ENCODE data around the gene PLEKHG4B. TPM values are rescaled to one million over a fixed set of nuclear protein-coding genes. Genes with fewer than 3 reads are reported as not detected.

PLEKHG4B gene
- total RNA-seq, 1 donor from 2014 or later = 70.0 TPM

DNA sequence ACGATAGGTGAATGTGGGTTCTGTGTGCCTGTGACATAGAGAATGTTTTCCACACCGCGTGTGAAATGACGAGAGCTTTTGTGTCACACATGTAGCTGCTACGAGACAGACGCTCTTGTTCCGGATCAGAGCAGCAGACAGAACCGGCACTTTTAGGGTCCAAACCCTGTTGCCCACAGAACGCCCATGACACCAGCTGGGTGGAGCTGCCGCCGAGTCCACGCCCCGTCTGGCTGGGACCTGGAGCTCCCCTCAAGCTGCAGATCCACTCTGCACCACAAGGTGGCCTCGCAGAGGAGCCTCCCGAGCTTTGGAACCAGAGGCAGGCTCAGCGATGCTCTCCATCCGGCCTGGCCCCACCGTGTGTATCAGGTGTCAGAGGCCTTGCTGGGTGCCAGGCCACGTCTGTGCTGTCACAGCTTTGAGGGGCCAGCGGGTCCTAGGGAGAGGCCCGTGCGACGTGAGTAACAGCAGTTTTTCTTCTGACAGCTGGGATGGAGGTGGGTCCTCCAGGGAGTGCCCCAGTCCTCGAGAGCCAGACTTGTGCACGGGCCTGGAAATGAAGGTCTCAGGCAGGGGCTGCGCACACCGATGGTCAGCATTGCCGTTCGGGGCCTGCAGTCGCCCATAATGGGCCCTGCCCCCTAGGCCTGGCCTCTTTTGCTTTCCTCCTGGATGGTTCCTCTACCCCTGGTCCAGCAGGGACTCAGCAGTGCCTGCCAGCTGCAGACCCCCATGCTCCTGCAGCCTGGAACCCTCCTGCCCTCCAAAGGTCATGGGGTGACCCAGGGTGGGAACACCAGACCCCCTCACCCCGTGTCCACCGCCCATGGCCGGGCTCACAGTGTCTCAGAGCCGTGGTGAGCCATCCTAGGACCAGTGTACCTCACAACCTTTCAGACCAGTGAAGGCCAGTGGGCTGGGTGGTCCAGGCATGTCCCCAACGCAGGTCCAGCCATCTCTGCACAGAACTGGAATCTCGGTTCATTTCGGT, 96.8 kb downstream of the PLEKHG4B start:
- TF ChIP-seq, protein P1, sequence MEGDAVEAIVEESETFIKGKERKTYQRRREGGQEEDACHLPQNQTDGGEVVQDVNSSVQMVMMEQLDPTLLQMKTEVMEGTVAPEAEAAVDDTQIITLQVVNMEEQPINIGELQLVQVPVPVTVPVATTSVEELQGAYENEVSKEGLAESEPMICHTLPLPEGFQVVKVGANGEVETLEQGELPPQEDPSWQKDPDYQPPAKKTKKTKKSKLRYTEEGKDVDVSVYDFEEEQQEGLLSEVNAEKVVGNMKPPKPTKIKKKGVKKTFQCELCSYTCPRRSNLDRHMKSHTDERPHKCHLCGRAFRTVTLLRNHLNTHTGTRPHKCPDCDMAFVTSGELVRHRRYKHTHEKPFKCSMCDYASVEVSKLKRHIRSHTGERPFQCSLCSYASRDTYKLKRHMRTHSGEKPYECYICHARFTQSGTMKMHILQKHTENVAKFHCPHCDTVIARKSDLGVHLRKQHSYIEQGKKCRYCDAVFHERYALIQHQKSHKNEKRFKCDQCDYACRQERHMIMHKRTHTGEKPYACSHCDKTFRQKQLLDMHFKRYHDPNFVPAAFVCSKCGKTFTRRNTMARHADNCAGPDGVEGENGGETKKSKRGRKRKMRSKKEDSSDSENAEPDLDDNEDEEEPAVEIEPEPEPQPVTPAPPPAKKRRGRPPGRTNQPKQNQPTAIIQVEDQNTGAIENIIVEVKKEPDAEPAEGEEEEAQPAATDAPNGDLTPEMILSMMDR (IDR thresholded peaks at IDR 0.05; ENCODE audit: unreplicated experiment) = peak; percentile 91
- peak; percentile 70 to 90 for DNase-seq (ENCODE audit: low spot score in 2 of 2, unreplicated experiment in 2 of 2)
- Mint-ChIP-seq H3K27ac (peak overlapping the region; percentile 34), H3K4me3 (peak overlapping the region; percentile 49), H3K4me1 (peaks cover 8% of the 10 kb centered on the region), H3K27me3 (ENCODE audit: low read depth) (no peaks in the 10 kb centered on the region), H3K36me3 (no peaks in the 10 kb centered on the region), H3K9me3 (no peaks in the 10 kb centered on the region)

DNA sequence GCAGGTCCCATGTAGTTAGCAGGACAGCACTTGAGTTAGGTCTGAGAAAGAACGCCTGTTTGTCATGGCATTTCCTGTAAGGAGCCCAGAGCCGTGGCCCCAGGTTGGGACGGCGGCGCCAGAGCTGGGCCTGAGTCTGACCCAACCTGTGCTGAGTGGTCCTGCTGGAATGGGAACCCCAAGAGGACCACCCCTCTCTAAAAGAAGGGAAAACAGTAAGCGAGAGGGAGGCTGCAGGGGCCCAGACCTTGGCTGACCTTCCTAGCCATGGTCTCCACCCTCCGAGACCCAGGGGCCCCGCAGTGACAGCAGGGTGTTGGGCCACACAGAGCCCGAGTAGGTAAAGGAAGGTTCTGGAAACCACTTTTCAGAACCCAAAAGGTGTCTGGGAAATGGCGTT, 97.5 kb downstream of the PLEKHG4B start:
- no peak overlapping the region for H3K4me3 Mint-ChIP-seq
- no peak for DNase-seq (ENCODE audit: low spot score in 2 of 2, unreplicated experiment in 2 of 2)
- H3K27me3 Mint-ChIP-seq (ENCODE audit: low read depth) = no peaks in the 10 kb centered on the region

DNA sequence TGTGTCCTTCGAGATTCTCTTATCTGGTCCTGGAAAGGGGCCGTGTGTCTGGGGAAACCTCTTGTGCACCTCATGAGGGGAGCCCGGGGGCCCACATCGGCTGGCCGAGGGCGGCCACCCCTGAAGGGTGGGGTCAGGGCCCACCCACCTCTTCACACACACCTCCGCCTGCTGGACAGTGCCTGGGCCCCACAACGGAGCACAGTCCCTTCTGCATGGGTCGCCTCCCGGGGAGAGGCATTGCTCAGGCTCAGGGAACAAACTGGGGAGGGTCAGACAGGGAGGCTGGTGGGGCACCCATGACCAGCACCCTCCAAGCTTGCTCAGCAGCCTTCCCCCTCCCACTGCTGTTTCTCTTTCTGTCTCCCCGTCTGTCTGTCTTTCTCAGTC, 98.0 kb downstream of the PLEKHG4B start:
- H3K27me3 Mint-ChIP-seq (ENCODE audit: low read depth) = no peaks in the 10 kb centered on the region
- H3K27ac Mint-ChIP-seq = no peak overlapping the region
- peaks cover 8% of the 10 kb centered on the region for H3K4me1 Mint-ChIP-seq
- no peak for DNase-seq (ENCODE audit: low spot score in 2 of 2, unreplicated experiment in 2 of 2)
- no peaks in the 10 kb centered on the region for H3K9me3 Mint-ChIP-seq
- TF ChIP-seq, protein P1 (IDR thresholded peaks at IDR 0.05; ENCODE audit: unreplicated experiment) = no peak
- no peaks in the 10 kb centered on the region for H3K36me3 Mint-ChIP-seq
- no peak overlapping the region for H3K4me3 Mint-ChIP-seq

More for the DNA sequence above, 97.5 kb downstream of the PLEKHG4B start:
- no peaks in the 10 kb centered on the region for H3K36me3 Mint-ChIP-seq
- TF ChIP-seq, protein P1 (IDR thresholded peaks at IDR 0.05; ENCODE audit: unreplicated experiment) = no peak
- H3K4me1 Mint-ChIP-seq = peaks cover 8% of the 10 kb centered on the region
- H3K9me3 Mint-ChIP-seq = no peaks in the 10 kb centered on the region
- H3K27ac Mint-ChIP-seq = no peak overlapping the region

DNA sequence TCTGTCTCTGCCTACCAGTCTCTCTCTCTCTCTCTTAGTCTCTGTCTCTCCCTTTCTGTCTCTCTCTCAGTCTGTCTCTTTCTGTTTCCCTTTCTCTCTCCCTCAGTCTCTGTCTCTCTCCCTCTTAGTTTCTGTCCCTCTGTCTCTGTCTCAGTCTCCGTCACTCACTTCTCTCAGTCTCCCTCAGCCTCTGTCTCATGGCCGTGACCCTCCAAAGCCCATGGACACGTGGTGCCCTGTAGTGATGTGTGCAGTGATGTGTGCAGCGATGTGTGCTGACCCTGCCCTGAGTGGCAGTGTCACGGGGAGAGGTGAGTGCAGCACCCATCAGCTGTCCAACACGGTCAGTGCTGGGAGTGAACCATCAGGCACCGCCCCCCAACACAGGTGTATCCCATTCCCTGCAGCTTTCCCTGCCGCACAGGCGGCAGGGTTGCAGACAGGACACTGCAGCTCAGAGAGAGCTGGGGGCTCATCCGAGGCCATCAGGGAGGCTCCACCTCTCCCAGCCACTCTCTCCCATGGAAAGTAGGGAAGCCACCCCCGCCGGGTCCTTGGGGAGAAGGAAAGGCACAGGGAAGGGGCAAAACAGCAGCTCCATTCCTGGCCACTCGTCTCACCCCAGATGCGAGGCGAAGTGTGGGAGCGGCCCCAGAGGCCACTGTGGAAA, 98.5 kb downstream of the PLEKHG4B start:
- no peaks in the 10 kb centered on the region for H3K9me3 Mint-ChIP-seq
- no peak overlapping the region for H3K4me3 Mint-ChIP-seq
- TF ChIP-seq, protein P1 (IDR thresholded peaks at IDR 0.05; ENCODE audit: unreplicated experiment) = no peak
- DNase-seq (ENCODE audit: low spot score in 2 of 2, unreplicated experiment in 2 of 2) = no peak
- peaks cover 8% of the 10 kb centered on the region for H3K4me1 Mint-ChIP-seq
- no peak overlapping the region for H3K27ac Mint-ChIP-seq
- H3K27me3 Mint-ChIP-seq (ENCODE audit: low read depth) = no peaks in the 10 kb centered on the region
- H3K36me3 Mint-ChIP-seq = no peaks in the 10 kb centered on the region

DNA sequence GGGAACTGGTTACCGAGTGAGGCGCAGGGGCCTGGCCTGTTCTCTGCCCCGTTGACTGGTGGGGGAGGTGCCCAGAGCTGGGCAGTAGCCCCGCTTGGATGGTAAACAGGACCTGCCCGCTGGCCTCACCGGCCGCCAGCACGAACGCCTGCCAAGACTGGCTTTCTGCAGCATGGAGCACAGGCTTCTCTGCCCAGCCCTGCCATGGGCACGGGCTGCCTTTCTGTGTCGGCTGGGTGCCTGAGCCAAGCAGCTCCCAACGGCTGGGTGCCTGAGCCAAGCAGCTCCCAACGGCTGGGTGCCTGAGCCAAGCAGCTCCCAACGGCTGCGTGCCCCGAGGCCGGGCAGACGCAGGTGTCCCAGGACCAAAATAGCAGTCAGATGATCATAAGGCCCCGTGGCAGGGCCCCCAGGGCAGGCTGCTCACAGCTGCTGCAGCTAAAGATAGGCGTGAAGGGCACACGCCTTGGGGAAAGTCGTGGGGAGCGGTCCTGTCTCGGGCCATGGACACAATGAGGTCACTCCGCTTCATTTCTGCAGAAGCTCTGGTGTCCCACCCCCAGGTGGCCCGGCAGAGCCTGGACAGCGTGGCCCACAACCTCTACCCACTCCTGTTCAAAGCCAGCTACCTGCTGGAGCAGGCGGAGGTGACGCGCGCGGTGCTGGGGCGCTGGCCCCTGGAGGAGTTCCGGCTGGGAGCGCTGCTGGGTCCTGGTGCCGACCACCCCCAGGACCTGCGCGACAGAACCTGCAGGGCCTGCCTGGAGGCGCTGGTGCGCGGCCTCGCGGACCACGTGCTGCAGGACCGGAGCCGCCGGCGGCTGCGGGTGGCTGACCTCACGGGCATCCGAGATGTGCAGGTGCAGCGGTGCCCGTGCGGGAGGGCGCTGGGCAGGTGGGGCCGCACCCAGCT, 99.3 kb downstream of the PLEKHG4B start, which contains the start of gene LRRC14B:
Gene LRRC14B (plus strand): TSS at position 460 of the 913 bp plus-strand sequence. CDS start 44 bp downstream, at position 504.
- no peak for DNase-seq (ENCODE audit: low spot score in 2 of 2, unreplicated experiment in 2 of 2)
- no peaks in the 10 kb centered on the region for H3K27me3 Mint-ChIP-seq (ENCODE audit: low read depth)
- H3K4me3 Mint-ChIP-seq = no peak within 1 kb of the TSS
- H3K4me1 Mint-ChIP-seq = peaks cover 8% of the 10 kb centered on the region
- H3K36me3 Mint-ChIP-seq = no peaks in the 10 kb centered on the region
- no peaks in the 10 kb centered on the region for H3K9me3 Mint-ChIP-seq
- no peak within 1 kb of the TSS for H3K27ac Mint-ChIP-seq
- TF ChIP-seq, protein P1 (IDR thresholded peaks at IDR 0.05; ENCODE audit: unreplicated experiment) = no peak
